Caco-2 (cell line): ENCODE results near the gene TMPRSS4. TPM values are rescaled to one million over a fixed set of nuclear protein-coding genes. Genes with fewer than 3 reads are reported as not detected.

Experiments
- BruUV-seq: library from RNA; stranded (reverse); fragments of 400-500 nt; replicated peaks from 2 replicates; lab custom pipeline; 2021; lab: Mats Ljungman, UMichigan
- CTCF ChIA-PET: fragments of 300-600 bp; sonication (Branson Sonifier 250); formaldehyde crosslinking; loops from one replicate; lab custom pipeline; 2022; ENCODE audit warnings: antibody characterized with exemption; lab: Charles Lee
- POLR2A ChIA-PET: fragments of 300-600 bp; sonication (Branson Sonifier 250); formaldehyde crosslinking; loops from one replicate; lab custom pipeline; 2022; ENCODE audit warnings: antibody characterized with exemption; lab: Charles Lee
- DNase-seq, 2 experiments: peaks; one replicate each; pipeline versions ENCODE4 v3.0.0 to v3.0.0-alpha.2; 2020 to 2022
- H3K27me3 ChIP-seq: replicated peaks from 2 replicates; pipeline ENCODE4 v1.6.0; 2011; ENCODE audit warnings: low read length; ENCODE audit not compliant: control insufficient read depth, insufficient read depth
- H3K36me3 ChIP-seq: 2 replicates; pipeline ENCODE4 v1.5.1; 2011; ENCODE audit warnings: low read length; ENCODE audit not compliant: control insufficient read depth, insufficient read depth
- H3K4me1 ChIP-seq: fragments of 250-450 bp; sonication (Bioruptor Pico); 2 replicates; pipeline ENCODE4 v1.5.1; 2020; ENCODE audit warnings: mild to moderate bottlenecking
- H3K4me3 ChIP-seq: 2 replicates; pipeline ENCODE4 v1.5.1; 2011; ENCODE audit warnings: low read depth, mild to moderate bottlenecking, control low read depth, low read length
- H3K9me3 ChIP-seq: fragments of 250-450 bp; sonication (Bioruptor Pico); 2 replicates; pipeline ENCODE4 v1.5.1; 2020; ENCODE audit warnings: mild to moderate bottlenecking, moderate library complexity
- H3K27ac Mint-ChIP-seq: one replicate; pipeline ENCODE4 v1.8.0; 2022; ENCODE audit warnings: mixed read lengths; ENCODE audit not compliant: unreplicated experiment
- H3K27me3 Mint-ChIP-seq: one replicate; pipeline ENCODE4 v1.8.0; 2022; ENCODE audit warnings: mixed read lengths; ENCODE audit not compliant: insufficient read depth, unreplicated experiment
- H3K36me3 Mint-ChIP-seq: one replicate; pipeline ENCODE4 v1.8.0; 2022; ENCODE audit warnings: mild to moderate bottlenecking, mixed read lengths; ENCODE audit not compliant: insufficient read depth, unreplicated experiment
- H3K4me1 Mint-ChIP-seq: one replicate; pipeline ENCODE4 v1.8.0; 2022; ENCODE audit warnings: low read depth, mixed read lengths; ENCODE audit not compliant: unreplicated experiment
- H3K4me3 Mint-ChIP-seq: one replicate; pipeline ENCODE4 v1.8.0; 2022; ENCODE audit warnings: mild to moderate bottlenecking, moderate library complexity, mixed read lengths; ENCODE audit not compliant: unreplicated experiment
- H3K9me3 Mint-ChIP-seq: one replicate; pipeline ENCODE4 v1.8.0; 2022; ENCODE audit warnings: mixed read lengths; ENCODE audit not compliant: unreplicated experiment
- intact Hi-C: fragments of 100-400 bp; cut with micrococcal nuclease; formaldehyde crosslinking; loops from one replicate; pipeline ENCODE4 v1.10.0; 2022; ENCODE audit not compliant: unreplicated experiment
- total RNA-seq: library from RNA; stranded (reverse); gene quantifications from 2 replicates; pipeline ENCODE4 v1.2.3, GENCODE V29; 2022
- TF ChIP-seq, protein P1 (sequence below), 2 experiments: fragments of 200-600 bp in 1 of 2; IDR thresholded peaks; 1 replicate in 1 of 2; 2 replicates in 1 of 2; pipeline versions ENCODE4 v1.5.1 to v1.8.0; 2011 to 2022; ENCODE audit warnings: antibody characterized with exemption in 1 of 2, control low read depth in 1 of 2, inconsistent platforms in 1 of 2, low read depth in 1 of 2, low read length in 1 of 2, mild to moderate bottlenecking in 1 of 2, moderate library complexity in 1 of 2; ENCODE audit not compliant: insufficient read depth in 1 of 2, severe bottlenecking in 1 of 2, unreplicated experiment in 1 of 2

Gene TMPRSS4
- total RNA-seq, 1 experiment from 2014 or later: 86.4 TPM

DNA sequence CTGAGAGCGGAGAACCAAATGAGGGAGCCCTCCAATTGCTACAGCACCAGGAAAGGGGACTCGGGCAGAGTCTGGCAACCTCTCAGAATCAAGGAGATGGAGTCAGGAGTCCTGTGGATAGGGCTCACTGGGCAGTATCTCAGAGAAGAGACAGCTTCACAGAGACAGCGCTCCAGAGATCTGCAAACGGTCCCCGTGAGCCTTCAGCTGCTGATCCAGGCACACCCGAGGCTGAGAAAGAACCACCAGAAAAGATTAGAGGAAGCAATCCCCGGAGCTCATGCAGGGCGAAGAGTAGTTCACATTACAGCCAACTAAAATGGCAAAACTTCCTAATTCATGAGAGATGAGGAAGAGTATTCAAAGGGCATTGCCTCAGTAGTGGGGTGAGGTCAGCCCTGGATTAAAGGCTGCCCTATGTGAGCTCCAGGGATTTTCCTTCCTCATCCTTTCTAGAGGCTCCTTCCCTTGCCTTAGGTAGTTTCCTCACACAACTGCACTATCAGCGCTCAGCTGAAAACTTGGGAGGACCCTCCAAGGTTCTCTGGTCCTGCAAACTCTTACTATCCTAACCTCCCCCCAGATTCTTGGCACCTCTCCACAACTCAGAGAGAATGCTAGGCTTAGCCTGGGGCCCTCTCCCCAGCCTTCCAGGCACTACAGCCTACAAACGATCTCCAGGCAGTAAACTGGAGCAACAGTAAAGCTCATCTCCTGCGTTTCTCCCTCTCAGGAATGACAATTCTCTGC lies 52.0 kb downstream of the TMPRSS4 start:
- no peak for DNase-seq
- CTCF ChIA-PET: interaction anchor here (1.4 kb wide), 1 partner anchor 43 kb away, joined by 6 read pairs; no protein-coding TSS in a partner anchor
- H3K27me3 Mint-ChIP-seq: no peaks in the 10 kb centered on the region

DNA sequence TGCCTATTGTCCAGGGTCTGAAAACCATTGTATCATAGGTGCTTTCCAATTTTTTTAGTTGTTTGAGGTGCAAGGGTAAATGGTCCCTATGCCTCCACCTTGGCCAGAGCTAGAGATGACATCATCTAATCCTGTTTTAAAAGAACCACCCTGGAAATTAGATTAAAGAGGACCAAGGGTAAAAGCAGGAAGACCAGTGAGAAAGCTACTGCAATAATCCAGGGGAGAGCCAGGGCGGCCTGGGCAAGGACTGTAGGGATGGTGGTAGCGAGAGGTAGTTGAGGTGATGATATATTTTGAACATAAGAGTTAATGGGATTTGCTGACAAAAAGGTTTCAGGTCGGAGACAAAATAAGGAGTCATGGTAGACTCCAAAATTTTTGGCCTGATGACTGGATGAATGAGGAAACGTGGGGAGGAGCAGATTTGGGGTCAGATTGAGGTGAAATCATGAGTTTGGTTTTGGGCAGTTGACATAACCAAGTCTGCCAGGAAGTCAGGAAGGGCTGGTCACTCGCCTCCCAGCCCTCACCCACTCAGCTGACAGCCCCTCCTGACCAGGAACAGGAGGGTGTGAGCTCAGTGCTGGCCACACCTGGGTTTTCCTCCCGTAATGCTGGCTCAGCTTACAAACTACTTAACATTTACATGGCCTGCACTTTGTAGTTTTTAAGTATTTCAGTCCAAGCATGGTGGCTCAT lies 52.7 kb downstream of the TMPRSS4 start:
- BruUV-seq: no TSS peak
- TF ChIP-seq, protein P1, sequence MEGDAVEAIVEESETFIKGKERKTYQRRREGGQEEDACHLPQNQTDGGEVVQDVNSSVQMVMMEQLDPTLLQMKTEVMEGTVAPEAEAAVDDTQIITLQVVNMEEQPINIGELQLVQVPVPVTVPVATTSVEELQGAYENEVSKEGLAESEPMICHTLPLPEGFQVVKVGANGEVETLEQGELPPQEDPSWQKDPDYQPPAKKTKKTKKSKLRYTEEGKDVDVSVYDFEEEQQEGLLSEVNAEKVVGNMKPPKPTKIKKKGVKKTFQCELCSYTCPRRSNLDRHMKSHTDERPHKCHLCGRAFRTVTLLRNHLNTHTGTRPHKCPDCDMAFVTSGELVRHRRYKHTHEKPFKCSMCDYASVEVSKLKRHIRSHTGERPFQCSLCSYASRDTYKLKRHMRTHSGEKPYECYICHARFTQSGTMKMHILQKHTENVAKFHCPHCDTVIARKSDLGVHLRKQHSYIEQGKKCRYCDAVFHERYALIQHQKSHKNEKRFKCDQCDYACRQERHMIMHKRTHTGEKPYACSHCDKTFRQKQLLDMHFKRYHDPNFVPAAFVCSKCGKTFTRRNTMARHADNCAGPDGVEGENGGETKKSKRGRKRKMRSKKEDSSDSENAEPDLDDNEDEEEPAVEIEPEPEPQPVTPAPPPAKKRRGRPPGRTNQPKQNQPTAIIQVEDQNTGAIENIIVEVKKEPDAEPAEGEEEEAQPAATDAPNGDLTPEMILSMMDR (IDR thresholded peaks at IDR 0.05; ENCODE audit: insufficient read depth in 1 of 2, low read depth in 1 of 2, low read length in 1 of 2, severe bottlenecking in 1 of 2, unreplicated experiment in 1 of 2): no peak
- no peaks in the 10 kb centered on the region for H3K36me3 Mint-ChIP-seq
- no peaks in the 10 kb centered on the region for H3K4me1 ChIP-seq
- H3K4me3 Mint-ChIP-seq: no peak overlapping the region
- H3K36me3 ChIP-seq: no peaks in the 10 kb centered on the region
- DNase-seq: no peak
- no peaks in the 10 kb centered on the region; the same call in 1 of the 2 replicates for H3K27me3 ChIP-seq
- H3K27me3 Mint-ChIP-seq: no peaks in the 10 kb centered on the region
- ChIA-PET CTCF (interaction anchor here (1.4 kb wide), 1 partner anchor 42 kb away, joined by 6 read pairs; no protein-coding TSS in a partner anchor), POLR2A (interaction anchor here (0.7 kb wide), 1 partner anchor 373 kb away, joined by 3 read pairs; no protein-coding TSS in a partner anchor)
- H3K9me3 Mint-ChIP-seq: no peaks in the 10 kb centered on the region
- no peaks in the 10 kb centered on the region for H3K9me3 ChIP-seq
- intact Hi-C loops: no loop called here
- no peak overlapping the region for H3K4me3 ChIP-seq
- no peaks in the 10 kb centered on the region for H3K4me1 Mint-ChIP-seq
- no peak overlapping the region for H3K27ac Mint-ChIP-seq

More for the DNA sequence above, 52.0 kb downstream of the TMPRSS4 start:
- no peaks in the 10 kb centered on the region for H3K9me3 Mint-ChIP-seq
- TF ChIP-seq, protein P1 (IDR thresholded peaks at IDR 0.05; ENCODE audit: insufficient read depth in 1 of 2, low read depth in 1 of 2, low read length in 1 of 2, severe bottlenecking in 1 of 2, unreplicated experiment in 1 of 2): no peak
- no peaks in the 10 kb centered on the region for H3K4me1 Mint-ChIP-seq
- Histone ChIP-seq H3K9me3 (no peaks in the 10 kb centered on the region), H3K36me3 (no peaks in the 10 kb centered on the region), H3K27me3 (no peaks in the 10 kb centered on the region; the same call in 1 of the 2 replicates), H3K4me3 (no peak overlapping the region), H3K4me1 (no peaks in the 10 kb centered on the region)
- no peaks in the 10 kb centered on the region for H3K36me3 Mint-ChIP-seq
- no TSS peak for BruUV-seq
- intact Hi-C loops: no loop called here
- H3K27ac Mint-ChIP-seq: no peak overlapping the region
- POLR2A ChIA-PET: interaction anchor here (0.7 kb wide), 1 partner anchor 374 kb away, joined by 3 read pairs; no protein-coding TSS in a partner anchor
- H3K4me3 Mint-ChIP-seq: no peak overlapping the region

DNA sequence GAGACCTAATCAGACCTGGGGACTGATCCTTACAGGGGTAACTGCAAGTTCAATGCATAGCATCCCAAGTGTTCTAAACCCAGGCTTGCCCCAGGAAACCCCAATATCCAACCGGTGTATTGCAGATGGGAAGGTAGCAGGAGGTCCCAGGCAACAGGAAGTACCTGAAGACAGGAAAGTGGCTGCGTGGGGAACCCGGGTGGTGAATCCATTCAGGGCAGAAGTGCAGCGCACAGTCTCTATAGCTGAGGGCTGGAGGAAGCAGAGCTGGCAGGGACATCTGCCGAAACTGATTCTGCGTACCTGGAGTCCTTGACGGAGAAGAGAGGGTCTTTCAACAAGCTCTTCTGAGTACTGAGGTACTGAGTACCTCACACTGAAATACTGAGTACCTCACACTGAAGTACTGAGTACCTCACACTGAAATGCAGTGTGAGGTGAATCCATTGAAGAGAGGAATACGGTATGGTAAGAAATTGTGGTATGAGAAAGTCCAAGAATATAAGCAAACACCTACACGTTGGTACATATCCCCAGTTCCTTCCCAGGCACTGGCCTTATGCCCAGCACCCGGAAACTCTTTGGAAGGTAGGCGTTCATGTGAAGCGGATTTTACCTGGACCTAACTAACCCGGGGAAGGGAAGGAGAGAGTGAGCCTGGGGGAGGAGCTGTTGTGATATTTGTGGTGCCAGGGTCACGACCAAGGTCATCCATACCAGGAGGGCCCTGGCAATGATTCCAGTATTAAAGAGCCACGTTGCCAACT lies 55.7 kb downstream of the TMPRSS4 start:
- H3K36me3 ChIP-seq: no peaks in the 10 kb centered on the region
- no peak overlapping the region for H3K27ac Mint-ChIP-seq
- no peaks in the 10 kb centered on the region for H3K4me1 ChIP-seq
- H3K9me3 ChIP-seq: no peaks in the 10 kb centered on the region
- no peak overlapping the region for H3K4me3 Mint-ChIP-seq
- ChIA-PET CTCF (no interaction called here), POLR2A (no interaction called here)
- BruUV-seq: no TSS peak
- TF ChIP-seq, protein P1 (IDR thresholded peaks at IDR 0.05; ENCODE audit: insufficient read depth in 1 of 2, low read depth in 1 of 2, low read length in 1 of 2, severe bottlenecking in 1 of 2, unreplicated experiment in 1 of 2): no peak
- H3K4me1 Mint-ChIP-seq: no peaks in the 10 kb centered on the region
- intact Hi-C loops: no loop called here
- H3K27me3 ChIP-seq: no peaks in the 10 kb centered on the region; the same call in none of the 2 replicates
- H3K9me3 Mint-ChIP-seq: no peaks in the 10 kb centered on the region
- no peak overlapping the region for H3K4me3 ChIP-seq
- DNase-seq: peak in 1 of 2 experiments; percentile 33
- H3K27me3 Mint-ChIP-seq: peaks cover 3% of the 10 kb centered on the region
- H3K36me3 Mint-ChIP-seq: no peaks in the 10 kb centered on the region
